RPMI8226 (cell line): ENCODE measurements around the gene ACSM4.
A peak's percentile ranks its signal among the peaks of the same experiment; 100 is the strongest.

Source experiments
- DNase-seq: peaks from one replicate; pipeline ENCODE4 v3.0.0-alpha.2; 2015

The ACSM4 gene

DNA sequence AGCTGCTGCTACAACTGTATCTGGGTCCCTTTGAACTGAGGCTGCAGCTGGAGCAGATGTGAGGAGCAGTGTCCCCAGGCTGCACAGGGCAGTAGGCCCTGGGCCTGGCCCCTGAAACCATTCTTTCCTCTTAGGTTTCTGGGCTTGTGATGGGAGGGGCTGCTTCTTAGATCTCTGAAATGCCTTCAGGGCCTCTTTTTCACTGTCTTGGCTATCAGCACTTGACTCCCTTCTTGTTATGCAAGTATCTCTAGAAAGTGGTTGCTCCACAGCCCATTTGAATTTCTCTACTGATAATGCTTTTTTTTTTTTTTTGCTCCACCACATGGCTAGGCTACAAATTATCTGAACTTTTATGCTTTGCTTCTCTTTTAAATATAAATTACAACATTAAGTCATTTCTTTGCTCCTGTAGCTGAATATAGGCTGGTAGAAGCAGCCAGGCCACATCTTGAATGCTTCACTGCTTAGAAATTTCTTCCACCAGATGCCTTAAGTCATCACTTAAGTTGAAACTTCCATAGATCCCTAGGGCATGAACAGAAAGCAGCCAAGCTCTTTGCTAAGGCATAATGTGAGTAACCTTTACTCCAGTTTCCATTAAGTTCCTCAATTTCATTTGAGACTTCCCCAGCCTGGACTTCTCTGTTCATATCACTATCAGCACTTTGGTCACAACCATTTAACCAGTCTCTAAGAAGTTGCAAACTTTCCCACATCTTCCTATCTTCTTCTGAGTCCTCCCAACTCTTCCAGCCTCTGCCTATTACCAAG, 41.1 kb downstream of the ACSM4 start:
- no peak for DNase-seq

DNA sequence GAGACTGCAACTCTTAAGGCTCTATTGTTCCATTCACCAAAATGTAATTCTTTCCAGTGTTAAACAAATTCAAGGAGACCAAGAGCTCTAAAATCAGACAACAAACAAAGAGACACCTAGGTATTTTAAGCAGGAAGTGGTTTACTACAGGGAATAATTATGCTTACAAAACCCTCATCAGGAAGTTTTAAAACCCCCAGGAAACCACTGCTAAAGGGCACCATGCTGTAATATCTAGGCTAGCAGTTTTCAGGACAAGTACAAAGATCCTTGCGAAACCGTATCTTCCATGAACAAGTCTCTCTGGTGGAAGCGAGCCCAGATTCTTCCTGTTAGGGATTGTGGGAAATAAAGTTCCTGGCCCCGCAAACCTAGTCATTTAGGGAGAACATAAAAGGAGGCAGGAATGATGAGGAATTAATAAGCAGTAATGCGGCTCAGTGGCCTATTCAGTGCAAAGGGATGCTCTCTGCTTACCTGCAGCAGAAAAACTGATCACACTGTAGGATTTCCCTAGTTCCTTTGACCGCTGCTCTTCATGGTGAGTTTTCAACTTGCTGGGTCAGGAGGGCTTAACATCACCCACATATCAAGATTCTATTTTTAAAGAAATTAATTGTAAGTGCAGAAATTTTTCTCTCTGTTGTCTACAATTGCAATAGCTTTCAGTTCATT, 42.8 kb downstream of the ACSM4 start:
- no peak for DNase-seq

DNA sequence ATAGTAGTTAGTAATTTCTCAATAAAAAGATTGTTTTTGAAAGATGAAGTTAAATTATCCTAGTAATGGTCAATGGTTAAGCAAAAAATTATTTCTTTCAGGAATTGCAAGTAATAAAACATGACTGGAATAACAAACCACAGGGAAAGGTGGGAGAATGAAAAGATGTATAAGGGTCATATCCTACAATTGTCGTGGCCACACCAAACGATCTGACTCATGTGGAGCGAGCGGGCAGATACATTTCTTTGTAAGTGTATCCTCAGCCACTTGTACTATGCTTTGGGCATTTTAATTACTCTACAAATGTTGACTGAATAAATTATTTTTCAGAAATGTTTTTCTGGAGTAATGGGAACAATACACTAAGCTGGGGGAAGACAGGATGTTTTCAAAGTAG, 45.5 kb downstream of the ACSM4 start:
- no peak for DNase-seq

DNA sequence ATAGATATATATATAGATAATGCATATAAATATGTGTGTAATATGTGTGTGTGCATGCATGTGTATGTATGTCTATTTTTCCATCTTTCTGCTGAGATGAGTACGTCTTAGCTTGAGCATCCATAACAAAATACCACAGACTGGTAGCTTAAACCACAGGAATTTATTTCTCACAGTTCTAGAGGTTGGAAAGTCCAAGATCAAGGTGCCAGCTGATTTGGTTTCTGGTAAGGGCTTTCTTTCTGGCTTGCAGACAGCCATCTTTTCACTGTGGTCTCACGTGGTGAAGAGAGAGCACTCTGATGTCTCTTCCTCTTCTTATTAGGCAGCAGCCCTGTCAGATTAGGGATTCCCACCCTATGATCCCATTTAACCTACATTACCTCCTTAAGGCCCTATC, 47.3 kb downstream of the ACSM4 start:
- DNase-seq, result no peak

DNA sequence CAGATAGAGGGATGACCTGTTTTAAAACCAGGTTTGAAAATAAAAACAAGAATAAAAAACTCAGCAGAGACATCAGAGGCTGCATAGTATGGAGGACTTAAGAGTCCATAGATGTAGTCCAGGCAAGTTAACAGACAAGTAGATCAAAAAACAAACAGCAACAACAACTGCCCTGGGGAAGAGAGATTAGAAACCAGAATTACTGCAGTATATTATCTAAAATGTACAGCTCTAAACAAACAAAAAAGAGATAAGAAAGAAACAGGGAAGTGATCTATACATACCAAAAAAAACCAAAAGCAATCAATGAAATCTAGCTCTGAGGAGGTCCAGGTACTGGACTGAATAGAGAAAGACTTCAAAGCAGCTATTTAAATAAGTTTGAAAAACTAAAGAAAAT, 48.8 kb downstream of the ACSM4 start:
- no peak for DNase-seq

DNA sequence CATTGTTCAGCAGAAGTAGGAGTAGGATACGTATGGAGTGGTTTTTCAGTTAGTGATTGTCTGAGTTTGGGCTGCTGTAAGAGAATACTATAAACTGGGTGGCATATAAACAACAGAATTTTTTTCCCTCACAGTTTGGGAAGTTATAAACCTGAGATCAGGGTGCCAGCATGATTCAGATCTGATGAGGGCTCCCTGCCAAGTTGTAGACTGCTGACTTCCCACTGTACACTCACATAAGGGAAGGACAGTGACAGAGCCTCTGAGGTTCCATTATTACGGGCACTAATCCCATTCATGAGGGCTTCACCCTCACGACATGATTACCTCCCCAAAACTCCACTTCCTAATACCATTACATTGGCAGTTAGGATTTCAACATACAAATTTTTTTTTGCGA, 50.7 kb downstream of the ACSM4 start:
- no peak for DNase-seq

DNA sequence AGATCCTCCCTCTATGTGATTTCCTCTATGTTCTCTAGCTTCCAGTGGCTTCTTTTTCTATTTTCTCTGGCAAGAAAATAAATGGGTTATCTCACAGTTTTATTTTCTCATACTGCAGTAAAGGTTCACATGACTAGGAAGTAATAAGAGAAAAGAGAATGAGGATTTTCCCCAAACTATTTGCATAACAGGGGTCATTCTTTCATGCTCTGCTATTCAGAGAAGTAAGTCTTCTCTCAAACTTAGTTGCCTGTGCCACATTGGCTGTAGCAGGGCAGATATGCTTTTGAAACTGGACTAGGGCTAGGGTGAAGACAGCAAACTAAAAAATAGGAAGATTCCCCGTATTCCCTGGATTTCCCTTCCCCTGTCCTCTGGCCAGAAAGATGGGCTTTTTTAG, 57.4 kb downstream of the ACSM4 start:
- no peak for DNase-seq

DNA sequence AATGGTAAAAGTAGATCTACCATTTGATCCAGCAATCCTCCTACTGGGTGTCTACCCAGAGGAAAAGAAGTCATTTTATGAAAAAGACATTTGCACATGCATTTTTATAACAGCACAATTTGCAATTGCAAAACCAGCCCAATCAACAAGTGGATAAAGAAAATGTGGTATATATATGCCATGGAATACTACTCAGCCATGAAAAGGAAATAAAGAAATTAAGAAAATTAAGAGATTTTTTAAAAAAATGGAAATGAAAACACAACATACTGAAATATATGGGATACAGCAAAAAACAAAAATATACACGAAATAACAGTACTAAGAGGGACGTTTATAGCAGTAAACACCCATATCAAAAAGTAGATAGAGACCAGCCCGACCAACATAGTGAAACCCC, 58.9 kb downstream of the ACSM4 start:
- DNase-seq, result no peak

DNA sequence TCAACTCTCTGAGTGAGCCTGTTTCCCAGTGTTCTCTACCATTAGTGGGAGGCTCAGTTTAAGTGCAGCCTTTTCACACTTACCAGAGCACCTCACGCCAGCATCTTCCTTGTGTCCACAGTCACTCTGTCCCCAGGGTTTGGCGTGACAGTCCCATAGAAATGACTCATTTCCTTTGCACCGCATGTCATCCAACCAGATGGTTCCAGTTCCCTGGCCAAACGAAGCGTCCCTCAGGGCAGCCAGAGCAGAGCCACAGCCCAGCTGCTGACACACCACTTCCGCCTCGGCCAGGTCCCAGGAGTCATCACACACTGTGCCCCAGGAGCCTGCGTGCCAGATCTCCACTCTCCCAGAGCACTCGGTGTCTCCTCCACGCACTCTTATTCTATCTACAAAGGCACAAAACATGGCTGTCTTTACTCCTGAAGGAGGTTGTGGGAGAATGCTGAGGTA, 65.4 kb downstream of the ACSM4 start:
- DNase-seq, result peak; percentile 85

DNA sequence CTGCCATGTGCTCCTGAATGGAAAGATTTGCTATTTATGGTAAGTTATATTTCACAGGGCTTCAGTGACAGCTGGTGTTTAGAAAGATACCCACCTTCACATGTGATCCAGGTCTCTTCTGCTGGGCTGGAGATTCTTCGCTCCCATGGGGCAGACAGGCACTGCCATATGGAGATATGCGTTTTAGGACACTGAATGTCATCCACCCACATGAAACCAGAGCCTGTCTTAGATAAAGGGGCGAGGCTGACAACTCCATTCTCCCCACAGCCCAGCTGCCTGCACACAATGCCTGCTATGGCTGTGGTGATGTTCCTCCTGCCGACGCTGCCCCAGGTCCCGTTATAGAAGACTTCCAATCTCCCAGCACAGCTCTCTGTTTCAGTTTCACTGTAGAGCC, 69.4 kb downstream of the ACSM4 start:
- DNase-seq, result no peak

DNA sequence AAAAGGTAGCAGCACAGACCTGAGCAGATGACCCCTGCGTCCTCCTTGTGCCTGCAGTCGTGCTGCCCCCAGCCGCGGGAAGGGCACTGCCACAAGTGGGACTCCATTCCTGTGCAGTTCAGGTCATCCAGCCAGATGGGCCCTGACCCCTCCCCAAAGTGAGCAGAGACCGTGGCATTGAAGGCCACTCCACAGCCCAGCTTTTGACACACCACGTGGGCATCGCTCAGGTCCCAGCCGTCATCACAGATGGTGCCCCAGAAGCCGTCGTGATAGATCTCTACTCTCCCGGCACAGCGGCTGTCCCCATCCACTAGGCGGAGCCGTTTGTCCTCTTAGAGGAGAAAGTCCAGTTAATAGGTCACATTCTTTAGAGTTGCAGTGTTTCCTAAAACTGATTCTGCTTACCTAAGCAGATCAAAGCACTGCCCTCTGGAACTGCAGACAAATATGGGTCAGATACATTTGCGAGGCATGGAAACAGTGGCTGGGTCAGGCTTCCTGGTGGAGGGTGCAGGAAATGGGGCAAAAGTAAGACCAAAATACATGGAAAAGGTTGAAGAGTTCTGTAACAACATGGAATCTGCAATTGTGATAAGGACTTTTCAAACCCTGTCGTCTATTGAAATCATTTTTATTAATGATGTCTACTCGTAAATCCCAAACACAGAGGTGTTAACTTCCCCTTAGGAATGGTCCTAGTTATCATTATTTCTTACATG, 70.7 kb downstream of the ACSM4 start:
- DNase-seq, result peak; percentile 74

DNA sequence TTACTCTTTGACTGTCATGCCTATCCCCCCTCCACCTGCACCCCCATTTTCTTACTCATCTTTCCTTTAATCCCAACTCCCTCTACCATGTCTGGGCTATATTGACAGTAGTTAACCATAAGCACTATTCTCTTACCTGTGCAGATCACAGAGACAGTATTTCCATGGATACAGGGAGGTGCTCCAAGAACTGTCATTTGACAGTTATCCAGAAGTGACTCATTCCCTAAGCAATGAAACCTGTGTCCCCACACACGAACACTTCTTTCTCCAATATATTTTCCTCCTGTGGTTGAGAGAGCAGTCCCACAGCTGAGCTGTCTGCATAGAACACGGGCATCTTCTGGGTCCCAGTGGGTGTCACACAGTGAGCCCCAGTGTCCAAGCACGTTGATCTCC, 71.3 kb downstream of the ACSM4 start:
- no peak for DNase-seq

DNA sequence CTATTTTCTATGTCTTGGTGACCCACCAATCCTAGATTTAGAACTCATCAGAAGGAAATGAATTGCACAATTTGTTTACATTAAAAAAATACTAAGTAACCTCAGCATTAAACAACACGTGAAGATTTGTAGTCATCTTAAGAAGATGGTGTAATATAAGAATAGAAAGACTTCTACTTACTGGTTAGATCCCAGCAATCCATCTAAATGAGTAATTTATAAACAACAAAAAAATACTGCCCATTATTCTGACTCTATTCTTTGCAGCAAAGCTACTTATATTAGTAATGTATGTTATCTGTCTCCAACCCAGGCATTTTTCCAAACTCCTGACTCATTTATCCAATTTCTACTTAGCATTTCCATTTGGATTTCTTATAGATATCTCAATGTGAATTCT, 72.3 kb downstream of the ACSM4 start:
- DNase-seq, result no peak
